ENCODE results near the gene PRKCD.
"Not testable (repeated sequence)": the region's sequence is repeated elsewhere in the genome, so short reads cannot be mapped to it uniquely, and the experiment has no call there.

Gene PRKCD

GRCh38 chr3:53149699-53150098 is 11.3 kb upstream of the PRKCD start:
- peaks cover 0 to 5% of the 10 kb centered on the region in 2 donors for H3K27me3 ChIP-seq (ENCODE audit: control insufficient read depth in 1 of 2, insufficient read depth in 2 of 2, low read length in 2 of 2)
- no peaks in the 10 kb centered on the region for H3K36me3 ChIP-seq (ENCODE audit: control insufficient read depth in 2 of 2, insufficient read depth in 2 of 2, low read length in 2 of 2)
- H3K9ac ChIP-seq (ENCODE audit: low read length in 2 of 2): no peak overlapping the region
- H3K9me3 ChIP-seq (ENCODE audit: control insufficient read depth in 2 of 2, low read length in 2 of 2): no peaks in the 10 kb centered on the region
- H3K4me1 ChIP-seq (ENCODE audit: control insufficient read depth, insufficient read depth, low read length): peaks cover 3% of the 10 kb centered on the region
- no peak overlapping the region for H3K27ac ChIP-seq (ENCODE audit: low read length)
- H3K4me3 ChIP-seq (ENCODE audit: low read length in 2 of 2): no peak overlapping the region

- Histone ChIP-seq H3K27ac (ENCODE audit: low read length) (no peak overlapping the region), H3K36me3 (ENCODE audit: control insufficient read depth in 2 of 2, insufficient read depth in 2 of 2, low read length in 2 of 2) (no peaks in the 10 kb centered on the region), H3K4me3 (ENCODE audit: low read length in 2 of 2) (no peak overlapping the region), H3K4me1 (ENCODE audit: control insufficient read depth, insufficient read depth, low read length) (peaks cover 6% of the 10 kb centered on the region), H3K27me3 (ENCODE audit: control insufficient read depth in 1 of 2, insufficient read depth in 2 of 2, low read length in 2 of 2) (peaks cover 6 to 12% of the 10 kb centered on the region in 2 donors), H3K9me3 (ENCODE audit: control insufficient read depth in 2 of 2, low read length in 2 of 2) (no peaks in the 10 kb centered on the region), H3K9ac (ENCODE audit: low read length in 2 of 2) (no peak overlapping the region)
Observed at GRCh38 chr3:53150247-53151085, 10.5 kb upstream of the PRKCD start.

GRCh38 chr3:53151086-53151438 is 9.9 kb upstream of the PRKCD start:
- not testable (repeated sequence) for H3K36me3 ChIP-seq (ENCODE audit: control insufficient read depth in 2 of 2, insufficient read depth in 2 of 2, low read length in 2 of 2); H3K9me3 ChIP-seq (ENCODE audit: control insufficient read depth in 2 of 2, low read length in 2 of 2); H3K4me1 ChIP-seq (ENCODE audit: control insufficient read depth, insufficient read depth, low read length); H3K27ac ChIP-seq (ENCODE audit: low read length); H3K4me3 ChIP-seq (ENCODE audit: low read length in 2 of 2); H3K9ac ChIP-seq (ENCODE audit: low read length in 2 of 2)
- H3K27me3 ChIP-seq (ENCODE audit: control insufficient read depth in 1 of 2, insufficient read depth in 2 of 2, low read length in 2 of 2): peaks cover 9 to 12% of the 10 kb centered on the region in 2 donors

- Histone ChIP-seq H3K27me3 (ENCODE audit: control insufficient read depth in 1 of 2, insufficient read depth in 2 of 2, low read length in 2 of 2) (peaks cover 11 to 12% of the 10 kb centered on the region in 2 donors), H3K9me3 (ENCODE audit: control insufficient read depth in 2 of 2, low read length in 2 of 2) (no peaks in the 10 kb centered on the region), H3K4me1 (ENCODE audit: control insufficient read depth, insufficient read depth, low read length) (peaks cover 6% of the 10 kb centered on the region), H3K27ac (ENCODE audit: low read length) (no peak overlapping the region), H3K36me3 (ENCODE audit: control insufficient read depth in 2 of 2, insufficient read depth in 2 of 2, low read length in 2 of 2) (no peaks in the 10 kb centered on the region), H3K4me3 (ENCODE audit: low read length in 2 of 2) (no peak overlapping the region), H3K9ac (ENCODE audit: low read length in 2 of 2) (no peak overlapping the region)
Observed at GRCh38 chr3:53151465-53151864, 9.5 kb upstream of the PRKCD start.

GRCh38 chr3:53151870-53152660 is 8.9 kb upstream of the PRKCD start:
- H3K4me3 ChIP-seq (ENCODE audit: low read length in 2 of 2): no peak overlapping the region
- H3K36me3 ChIP-seq (ENCODE audit: control insufficient read depth in 2 of 2, insufficient read depth in 2 of 2, low read length in 2 of 2): no peaks in the 10 kb centered on the region
- no peaks in the 10 kb centered on the region for H3K9me3 ChIP-seq (ENCODE audit: control insufficient read depth in 2 of 2, low read length in 2 of 2)
- H3K27me3 ChIP-seq (ENCODE audit: control insufficient read depth in 1 of 2, insufficient read depth in 2 of 2, low read length in 2 of 2): peaks cover 11 to 15% of the 10 kb centered on the region in 2 donors
- H3K27ac ChIP-seq (ENCODE audit: low read length): no peak overlapping the region
- peaks cover 6% of the 10 kb centered on the region for H3K4me1 ChIP-seq (ENCODE audit: control insufficient read depth, insufficient read depth, low read length)
- no peak overlapping the region for H3K9ac ChIP-seq (ENCODE audit: low read length in 2 of 2)

- H3K9me3 ChIP-seq (ENCODE audit: control insufficient read depth in 2 of 2, low read length in 2 of 2): no peaks in the 10 kb centered on the region
- no peak overlapping the region for H3K27ac ChIP-seq (ENCODE audit: low read length)
- H3K27me3 ChIP-seq (ENCODE audit: control insufficient read depth in 1 of 2, insufficient read depth in 2 of 2, low read length in 2 of 2): peaks cover 11 to 15% of the 10 kb centered on the region in 2 donors
- no peak overlapping the region for H3K4me3 ChIP-seq (ENCODE audit: low read length in 2 of 2)
- no peak overlapping the region for H3K9ac ChIP-seq (ENCODE audit: low read length in 2 of 2)
- no peaks in the 10 kb centered on the region for H3K36me3 ChIP-seq (ENCODE audit: control insufficient read depth in 2 of 2, insufficient read depth in 2 of 2, low read length in 2 of 2)
- peaks cover 6% of the 10 kb centered on the region for H3K4me1 ChIP-seq (ENCODE audit: control insufficient read depth, insufficient read depth, low read length)
Observed at GRCh38 chr3:53153264-53153823, 7.7 kb upstream of the PRKCD start.

- Histone ChIP-seq H3K36me3 (ENCODE audit: control insufficient read depth in 2 of 2, insufficient read depth in 2 of 2, low read length in 2 of 2) (no peaks in the 10 kb centered on the region), H3K9me3 (ENCODE audit: control insufficient read depth in 2 of 2, low read length in 2 of 2) (no peaks in the 10 kb centered on the region), H3K4me3 (ENCODE audit: low read length in 2 of 2) (no peak overlapping the region), H3K9ac (ENCODE audit: low read length in 2 of 2) (no peak overlapping the region), H3K27me3 (ENCODE audit: control insufficient read depth in 1 of 2, insufficient read depth in 2 of 2, low read length in 2 of 2) (peaks cover 11 to 15% of the 10 kb centered on the region in 2 donors), H3K27ac (ENCODE audit: low read length) (no peak overlapping the region), H3K4me1 (ENCODE audit: control insufficient read depth, insufficient read depth, low read length) (peaks cover 6% of the 10 kb centered on the region)
Observed at GRCh38 chr3:53153980-53154379, 7.0 kb upstream of the PRKCD start.

GRCh38 chr3:53154881-53155285 is 6.1 kb upstream of the PRKCD start:
- Histone ChIP-seq H3K36me3 (ENCODE audit: control insufficient read depth in 2 of 2, insufficient read depth in 2 of 2, low read length in 2 of 2) (no peaks in the 10 kb centered on the region), H3K4me3 (ENCODE audit: low read length in 2 of 2) (no peak overlapping the region), H3K9ac (ENCODE audit: low read length in 2 of 2) (no peak overlapping the region), H3K27me3 (ENCODE audit: control insufficient read depth in 1 of 2, insufficient read depth in 2 of 2, low read length in 2 of 2) (peaks cover 11 to 15% of the 10 kb centered on the region in 2 donors), H3K4me1 (ENCODE audit: control insufficient read depth, insufficient read depth, low read length) (peaks cover 11% of the 10 kb centered on the region), H3K27ac (ENCODE audit: low read length) (no peak overlapping the region), H3K9me3 (ENCODE audit: control insufficient read depth in 2 of 2, low read length in 2 of 2) (no peaks in the 10 kb centered on the region)

GRCh38 chr3:53155760-53156159 is 5.2 kb upstream of the PRKCD start:
- H3K36me3 ChIP-seq (ENCODE audit: control insufficient read depth in 2 of 2, insufficient read depth in 2 of 2, low read length in 2 of 2): no peaks in the 10 kb centered on the region
- no peak overlapping the region for H3K4me3 ChIP-seq (ENCODE audit: low read length in 2 of 2)
- H3K27ac ChIP-seq (ENCODE audit: low read length): no peak overlapping the region
- H3K9ac ChIP-seq (ENCODE audit: low read length in 2 of 2): no peak overlapping the region
- H3K9me3 ChIP-seq (ENCODE audit: control insufficient read depth in 2 of 2, low read length in 2 of 2): no peaks in the 10 kb centered on the region
- H3K27me3 ChIP-seq (ENCODE audit: control insufficient read depth in 1 of 2, insufficient read depth in 2 of 2, low read length in 2 of 2): peaks cover 11 to 15% of the 10 kb centered on the region in 2 donors
- peaks cover 16% of the 10 kb centered on the region for H3K4me1 ChIP-seq (ENCODE audit: control insufficient read depth, insufficient read depth, low read length)

GRCh38 chr3:53156368-53156834 is 4.6 kb upstream of the PRKCD start:
- Histone ChIP-seq H3K9ac (ENCODE audit: low read length in 2 of 2) (no peak overlapping the region), H3K4me1 (ENCODE audit: control insufficient read depth, insufficient read depth, low read length) (peaks cover 17% of the 10 kb centered on the region), H3K27ac (ENCODE audit: low read length) (no peak overlapping the region), H3K27me3 (ENCODE audit: control insufficient read depth in 1 of 2, insufficient read depth in 2 of 2, low read length in 2 of 2) (peaks cover 11 to 15% of the 10 kb centered on the region in 2 donors), H3K4me3 (ENCODE audit: low read length in 2 of 2) (no peak overlapping the region), H3K36me3 (ENCODE audit: control insufficient read depth in 2 of 2, insufficient read depth in 2 of 2, low read length in 2 of 2) (no peaks in the 10 kb centered on the region), H3K9me3 (ENCODE audit: control insufficient read depth in 2 of 2, low read length in 2 of 2) (no peaks in the 10 kb centered on the region)

Data from stomach smooth muscle (tissue), 2 donors.